Activated CD8-positive, alpha-beta T cell treated with anti-CD3 and anti-CD28 coated beads for 36 hours (primary cell): Measurements from ENCODE around the gene XXYLT1. TPM values are rescaled to one million over a fixed set of nuclear protein-coding genes. Genes with fewer than 3 reads are reported as not detected.
A peak's percentile ranks its signal among the peaks of the same experiment; 100 is the strongest.

Experiments used
- ATAC-seq: fragments of 200-7000 bp; cut with Tn5 transposase; one replicate; pipeline ENCODE4 v1.10.0; 2021; ENCODE audit warnings: mild to moderate bottlenecking, moderate library complexity
- CTCF ChIA-PET: fragments of 350-600 bp; sonication (Branson Sonifier 250); formaldehyde crosslinking; loops from one replicate; lab custom pipeline; 2021; ENCODE audit warnings: antibody characterized with exemption; lab: Charles Lee
- POLR2A ChIA-PET: fragments of 350-600 bp; sonication (Branson Sonifier 250); formaldehyde crosslinking; loops from one replicate; lab custom pipeline; 2021; ENCODE audit warnings: antibody characterized with exemption; lab: Charles Lee
- DNase-seq: peaks from one replicate; pipeline ENCODE4 v3.0.0-alpha.2; 2020
- H3K27ac Mint-ChIP-seq: one replicate; pipeline ENCODE4 v1.8.0; 2021; ENCODE audit warnings: mild to moderate bottlenecking, mixed read lengths
- H3K27me3 Mint-ChIP-seq: one replicate; pipeline ENCODE4 v1.8.0; 2021; ENCODE audit warnings: mixed read lengths
- H3K36me3 Mint-ChIP-seq: one replicate; pipeline ENCODE4 v1.8.0; 2021; ENCODE audit warnings: low read depth, mixed read lengths
- H3K4me1 Mint-ChIP-seq: one replicate; pipeline ENCODE4 v1.8.0; 2021; ENCODE audit warnings: low read depth, mixed read lengths
- H3K4me3 Mint-ChIP-seq: one replicate; pipeline ENCODE4 v1.8.0; 2021; ENCODE audit warnings: mild to moderate bottlenecking, moderate library complexity, mixed read lengths
- H3K9me3 Mint-ChIP-seq: one replicate; pipeline ENCODE4 v1.8.0; 2021; ENCODE audit warnings: mixed read lengths
- intact Hi-C: fragments of 100-400 bp; cut with micrococcal nuclease; formaldehyde crosslinking; loops from one replicate; pipeline ENCODE4 v1.10.0; 2022
- total RNA-seq, 2 experiments: library from RNA; stranded (reverse); gene quantifications; one replicate each; pipeline ENCODE4 v1.2.3, GENCODE V29; 2021
- TF ChIP-seq, protein P1 (sequence below): fragments of 200-600 bp; IDR thresholded peaks from one replicate; pipeline ENCODE4 v1.8.0; 2022; ENCODE audit warnings: antibody characterized with exemption, mild to moderate bottlenecking

Gene XXYLT1, protein sequence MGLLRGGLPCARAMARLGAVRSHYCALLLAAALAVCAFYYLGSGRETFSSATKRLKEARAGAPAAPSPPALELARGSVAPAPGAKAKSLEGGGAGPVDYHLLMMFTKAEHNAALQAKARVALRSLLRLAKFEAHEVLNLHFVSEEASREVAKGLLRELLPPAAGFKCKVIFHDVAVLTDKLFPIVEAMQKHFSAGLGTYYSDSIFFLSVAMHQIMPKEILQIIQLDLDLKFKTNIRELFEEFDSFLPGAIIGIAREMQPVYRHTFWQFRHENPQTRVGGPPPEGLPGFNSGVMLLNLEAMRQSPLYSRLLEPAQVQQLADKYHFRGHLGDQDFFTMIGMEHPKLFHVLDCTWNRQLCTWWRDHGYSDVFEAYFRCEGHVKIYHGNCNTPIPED
- 1 to 10 TPM; 8.4 to 9.6 TPM for total RNA-seq

DNA sequence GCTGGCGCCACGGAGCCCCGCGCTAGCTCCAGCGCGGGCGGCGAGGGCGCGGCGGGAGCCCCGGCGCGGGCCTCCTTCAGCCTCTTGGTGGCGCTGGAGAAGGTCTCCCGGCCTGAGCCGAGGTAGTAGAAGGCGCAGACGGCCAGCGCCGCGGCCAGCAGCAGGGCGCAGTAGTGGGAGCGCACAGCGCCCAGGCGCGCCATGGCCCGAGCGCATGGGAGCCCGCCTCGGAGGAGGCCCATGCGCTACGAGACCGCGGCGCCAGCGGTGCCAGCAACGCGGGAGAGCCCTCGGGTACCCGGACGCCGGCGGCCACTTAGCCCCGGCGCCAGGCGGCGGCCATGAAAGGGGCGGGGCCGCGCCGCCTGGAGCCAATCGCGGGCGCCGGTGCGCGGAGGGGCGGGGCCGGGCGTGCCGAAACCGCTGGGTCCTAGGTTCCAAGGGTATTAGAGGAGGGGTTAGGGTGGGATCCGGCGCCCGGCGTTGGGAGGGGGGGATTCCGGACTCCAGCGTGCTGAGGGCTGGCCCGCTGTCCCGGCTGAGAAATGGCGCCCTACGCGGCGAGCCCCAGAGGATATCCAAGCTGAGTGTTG lies at the start of gene XXYLT1:
Gene XXYLT1 (minus strand): TSS at position 343 of the 593 bp plus-strand sequence. CDS start 101 bp downstream, at position 242.
- H3K4me1 Mint-ChIP-seq, result peaks cover 16% of the 10 kb centered on the region
- H3K9me3 Mint-ChIP-seq, result no peaks in the 10 kb centered on the region
- H3K4me3 Mint-ChIP-seq, result peak within 1 kb of the TSS; percentile 85
- ChIA-PET CTCF (interaction anchor here (0.6 to 8.1 kb wide), 68 partner anchors 7 to 602 kb away, joined by 3 to 256 read pairs (median 4); partner anchors contain the start of genes ACAP2, LSG1 and PPP1R2), POLR2A (interaction anchor here (0.6 to 3.1 kb wide), 17 partner anchors 8 to 596 kb away, joined by 3 to 16 read pairs (median 4); partner anchors contain the start of gene PPP1R2)
- peak; percentile 90 for DNase-seq
- peak within 1 kb of the TSS; percentile 87 for H3K27ac Mint-ChIP-seq
- intact Hi-C loops, result loop anchor here (2.0 to 5.0 kb wide), 2 partner anchors 171 to 252 kb away; partner anchors contain the start of gene ACAP2
- peaks cover 8% of the 10 kb centered on the region for H3K36me3 Mint-ChIP-seq
- ATAC-seq, result peak; percentile 85
- TF ChIP-seq, protein P1, sequence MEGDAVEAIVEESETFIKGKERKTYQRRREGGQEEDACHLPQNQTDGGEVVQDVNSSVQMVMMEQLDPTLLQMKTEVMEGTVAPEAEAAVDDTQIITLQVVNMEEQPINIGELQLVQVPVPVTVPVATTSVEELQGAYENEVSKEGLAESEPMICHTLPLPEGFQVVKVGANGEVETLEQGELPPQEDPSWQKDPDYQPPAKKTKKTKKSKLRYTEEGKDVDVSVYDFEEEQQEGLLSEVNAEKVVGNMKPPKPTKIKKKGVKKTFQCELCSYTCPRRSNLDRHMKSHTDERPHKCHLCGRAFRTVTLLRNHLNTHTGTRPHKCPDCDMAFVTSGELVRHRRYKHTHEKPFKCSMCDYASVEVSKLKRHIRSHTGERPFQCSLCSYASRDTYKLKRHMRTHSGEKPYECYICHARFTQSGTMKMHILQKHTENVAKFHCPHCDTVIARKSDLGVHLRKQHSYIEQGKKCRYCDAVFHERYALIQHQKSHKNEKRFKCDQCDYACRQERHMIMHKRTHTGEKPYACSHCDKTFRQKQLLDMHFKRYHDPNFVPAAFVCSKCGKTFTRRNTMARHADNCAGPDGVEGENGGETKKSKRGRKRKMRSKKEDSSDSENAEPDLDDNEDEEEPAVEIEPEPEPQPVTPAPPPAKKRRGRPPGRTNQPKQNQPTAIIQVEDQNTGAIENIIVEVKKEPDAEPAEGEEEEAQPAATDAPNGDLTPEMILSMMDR, result peak; percentile 21
- H3K27me3 Mint-ChIP-seq, result no peaks in the 10 kb centered on the region

DNA sequence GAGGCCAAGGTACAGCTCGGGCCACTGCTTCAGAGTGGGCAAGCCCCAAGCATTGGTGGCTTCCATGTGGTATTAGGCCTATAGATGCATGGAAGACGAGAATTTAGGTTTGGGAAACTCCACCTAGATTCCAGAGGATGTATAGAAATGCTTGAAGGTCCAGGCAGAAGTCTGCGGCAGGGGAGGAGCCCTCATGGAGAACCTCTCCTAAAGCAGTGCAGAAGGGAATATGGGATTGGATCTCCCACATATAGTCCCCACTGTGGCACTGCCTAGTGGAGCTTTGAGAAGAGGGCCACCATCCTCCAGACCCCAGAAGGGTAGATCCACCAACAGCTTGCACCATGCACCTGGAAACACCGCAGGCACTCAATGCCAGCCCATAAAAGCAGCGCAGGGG lies 48.1 kb upstream of the XXYLT1 start:
- CTCF ChIA-PET, result no interaction called here
- intact Hi-C loops, result no loop called here
- H3K36me3 Mint-ChIP-seq, result peaks cover 47% of the 10 kb centered on the region
- H3K27ac Mint-ChIP-seq, result no peak overlapping the region
- ATAC-seq (no peak), DNase-seq (no peak)
- no peak overlapping the region for H3K4me3 Mint-ChIP-seq
- TF ChIP-seq, protein P1, result no peak
- H3K4me1 Mint-ChIP-seq, result peaks cover 13% of the 10 kb centered on the region
- POLR2A ChIA-PET, result no interaction called here
- H3K27me3 Mint-ChIP-seq, result no peaks in the 10 kb centered on the region
- peaks cover 15% of the 10 kb centered on the region for H3K9me3 Mint-ChIP-seq

DNA sequence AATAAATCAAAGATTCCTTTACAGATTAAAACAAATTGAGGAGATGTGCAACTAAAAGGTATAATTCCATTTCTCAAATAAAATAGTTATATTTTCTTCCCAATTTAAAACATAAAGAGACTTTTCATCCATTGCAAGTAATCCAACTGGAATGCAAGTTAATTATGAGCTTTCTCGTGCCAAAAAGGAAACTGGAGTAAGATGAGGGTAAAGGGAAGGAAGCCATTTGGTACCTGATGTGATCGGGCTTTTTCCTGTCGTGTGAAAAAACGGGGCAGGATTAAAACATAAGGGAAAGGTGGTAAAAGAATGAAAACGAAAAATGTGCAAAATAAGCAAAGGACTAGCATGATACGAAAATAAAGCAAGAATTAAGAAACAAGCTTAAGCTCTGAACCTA lies 41.8 kb upstream of the XXYLT1 start:
- ATAC-seq, result no peak
- no peak overlapping the region for H3K4me3 Mint-ChIP-seq
- TF ChIP-seq, protein P1, result no peak
- peaks cover 2% of the 10 kb centered on the region for H3K36me3 Mint-ChIP-seq
- POLR2A ChIA-PET, result no interaction called here
- no peak overlapping the region for H3K27ac Mint-ChIP-seq
- H3K9me3 Mint-ChIP-seq, result no peaks in the 10 kb centered on the region
- no peaks in the 10 kb centered on the region for H3K27me3 Mint-ChIP-seq
- CTCF ChIA-PET, result interaction anchor here (1.2 kb wide), 1 partner anchor 41 kb away, joined by 5 read pairs; the partner anchor contains the start of gene XXYLT1
- no peak for DNase-seq
- peaks cover 6% of the 10 kb centered on the region for H3K4me1 Mint-ChIP-seq
- intact Hi-C loops, result no loop called here

DNA sequence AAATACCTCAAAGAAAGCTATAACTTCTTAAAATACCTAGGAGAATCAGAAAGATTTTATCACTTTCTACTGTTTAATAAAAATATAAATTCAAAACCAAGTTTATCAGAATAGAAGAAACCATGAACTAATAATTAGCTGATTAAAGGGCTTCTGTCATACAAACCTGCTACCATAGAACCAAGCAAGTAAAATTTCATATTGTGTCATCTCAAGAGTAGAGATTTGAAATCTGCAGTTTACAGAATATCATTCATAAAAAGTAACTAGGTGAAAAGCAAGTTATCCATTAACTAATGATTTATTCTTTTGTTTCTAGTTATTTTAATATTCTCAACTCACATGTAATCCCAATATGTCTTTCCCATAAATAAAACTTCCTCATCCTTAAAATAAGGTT lies 36.8 kb upstream of the XXYLT1 start:
- ATAC-seq, result no peak
- Mint-ChIP-seq H3K4me3 (no peak overlapping the region), H3K9me3 (no peaks in the 10 kb centered on the region), H3K27ac (no peak overlapping the region), H3K36me3 (peaks cover 6% of the 10 kb centered on the region), H3K4me1 (peaks cover 3% of the 10 kb centered on the region), H3K27me3 (no peaks in the 10 kb centered on the region)
- ChIA-PET POLR2A (no interaction called here), CTCF (interaction anchor here (1.1 kb wide), 1 partner anchor 37 kb away, joined by 3 read pairs; the partner anchor contains the start of gene XXYLT1)
- TF ChIP-seq, protein P1, result no peak
- intact Hi-C loops, result no loop called here
- no peak for DNase-seq
